Hepatocyte (in vitro differentiated cells): ENCODE measurements around the gene PTPRK. TPM values are rescaled to one million over a fixed set of nuclear protein-coding genes. Genes with fewer than 3 reads are reported as not detected.

Source experiments
- DNase-seq: peaks from one replicate; pipeline ENCODE4 v3.0.0-alpha.2; 2016; ENCODE audit warnings: low spot score
- H2AFZ ChIP-seq: fragments of 200-600 bp; sonication (generic); 2 replicates; pipeline ENCODE4 v1.6.0; 2016; ENCODE audit warnings: antibody characterized with exemption, mild to moderate bottlenecking
- H3K27ac ChIP-seq: fragments of 200-600 bp; sonication (generic); 2 replicates; pipeline ENCODE4 v1.5.1; 2016; ENCODE audit warnings: mild to moderate bottlenecking
- H3K27me3 ChIP-seq: fragments of 200-600 bp; sonication (generic); 2 replicates; pipeline ENCODE4 v1.6.1; 2016
- H3K36me3 ChIP-seq: fragments of 200-600 bp; sonication (generic); replicated peaks from 2 replicates; pipeline ENCODE4 v1.5.1; 2016; ENCODE audit warnings: low read depth; ENCODE audit not compliant: insufficient read depth
- H3K4me1 ChIP-seq: fragments of 200-600 bp; sonication (generic); 2 replicates; pipeline ENCODE4 v1.5.1; 2016; ENCODE audit warnings: mild to moderate bottlenecking, moderate library complexity; ENCODE audit not compliant: insufficient read depth
- H3K4me2 ChIP-seq: fragments of 200-600 bp; sonication (generic); 2 replicates; pipeline ENCODE4 v1.6.0; 2016
- H3K4me3 ChIP-seq: fragments of 200-600 bp; sonication (generic); 2 replicates; pipeline ENCODE4 v1.5.1; 2016; ENCODE audit warnings: mild to moderate bottlenecking
- H3K79me2 ChIP-seq: fragments of 200-600 bp; sonication (generic); 2 replicates; pipeline ENCODE4 v1.6.0; 2017; ENCODE audit warnings: mild to moderate bottlenecking
- H3K9me2 ChIP-seq: fragments of 200-600 bp; sonication (generic); replicated peaks from 2 replicates; pipeline ENCODE4 v1.6.0; 2017; ENCODE audit warnings: mild to moderate bottlenecking; ENCODE audit not compliant: insufficient read depth
- H3K9me3 ChIP-seq: fragments of 200-600 bp; sonication (generic); 2 replicates; pipeline ENCODE4 v1.5.1; 2016; ENCODE audit warnings: low read depth, mild to moderate bottlenecking
- H4K20me1 ChIP-seq: fragments of 200-600 bp; sonication (generic); 2 replicates; pipeline ENCODE4 v1.6.0; 2016; ENCODE audit warnings: mild to moderate bottlenecking; ENCODE audit not compliant: insufficient read depth, poor library complexity, severe bottlenecking
- CTCF ChIP-seq: fragments of 200-600 bp; sonication (generic); IDR thresholded peaks from 2 replicates; pipeline ENCODE4 v1.5.1; 2016; ENCODE audit warnings: antibody characterized with exemption, mild to moderate bottlenecking; ENCODE audit not compliant: poor library complexity
- EZH2 ChIP-seq: fragments of 200-600 bp; sonication (generic); IDR thresholded peaks from 2 replicates; pipeline ENCODE4 v1.6.1; 2016; ENCODE audit warnings: antibody characterized with exemption, mild to moderate bottlenecking, borderline replicate concordance
- EZH2phosphoT487 ChIP-seq: fragments of 200-600 bp; sonication (generic); IDR thresholded peaks from one replicate; pipeline ENCODE4 v1.6.1; 2018; ENCODE audit warnings: antibody characterized with exemption, mild to moderate bottlenecking, low read depth, moderate library complexity; ENCODE audit not compliant: unreplicated experiment, severe bottlenecking
- WGBS: methylation state at CpG from one replicate; pipeline ENCODE4 v1.1.6; 2016; ENCODE audit warnings: low lambda C conversion rate; ENCODE audit errors: missing lambda C conversion rate; 5-methylcytosine and 5-hydroxymethylcytosine counted together
- polyA plus RNA-seq: library from polyadenylated mRNA; unstranded; fragments of >200 nt; fragmentation: Nextera tagmentation; extraction: Ambion mirVana; gene quantifications from 2 replicates; pipeline ENCODE4 v1.2.1, GENCODE V29; 2016
- total RNA-seq: library from RNA; depleted of rRNA; stranded (reverse); fragments of >200 nt; gene quantifications from 2 replicates; pipeline ENCODE4 v1.2.3, GENCODE V29; 2014

The PTPRK gene
- total and polyA plus RNA-seq, 2 experiments from 2014 or later, result 42.0 to 80.2 TPM

GRCh38 chr6:128417698-128418097 lies 102.7 kb downstream of the PTPRK start:
- TF ChIP-seq EZH2phosphoT487 (no peak), EZH2 (no peak), CTCF (no peak)
- Histone ChIP-seq H3K4me2 (no peak overlapping the region), H3K9me2 (no peaks in the 10 kb centered on the region), H3K79me2 (peaks cover 71% of the 10 kb centered on the region), H2AFZ (no peak overlapping the region), H4K20me1 (no peaks in the 10 kb centered on the region), H3K9me3 (no peaks in the 10 kb centered on the region), H3K27ac (no peak overlapping the region), H3K4me1 (no peaks in the 10 kb centered on the region), H3K36me3 (no peaks in the 10 kb centered on the region), H3K27me3 (no peaks in the 10 kb centered on the region), H3K4me3 (no peak overlapping the region)
- WGBS, result 98% methylated on average over 5 of the region's 5 CpGs
- DNase-seq, result no peak

- Histone ChIP-seq H3K27ac (no peak overlapping the region), H4K20me1 (peaks cover 3% of the 10 kb centered on the region), H2AFZ (no peak overlapping the region), H3K79me2 (peaks cover 80% of the 10 kb centered on the region), H3K9me2 (no peaks in the 10 kb centered on the region), H3K9me3 (no peaks in the 10 kb centered on the region), H3K4me3 (no peak overlapping the region), H3K36me3 (no peaks in the 10 kb centered on the region), H3K27me3 (no peaks in the 10 kb centered on the region), H3K4me2 (no peak overlapping the region), H3K4me1 (no peaks in the 10 kb centered on the region)
- no peak for TF ChIP-seq EZH2
- no peak for TF ChIP-seq CTCF
- TF ChIP-seq EZH2phosphoT487, result no peak
- DNase-seq, result no peak
- 70% methylated on average over 1 of the region's 1 CpG for WGBS
These were observed 105.0 kb downstream of the PTPRK start for GRCh38 chr6:128415387-128415786.

- no peak for DNase-seq
- no peaks in the 10 kb centered on the region for H3K36me3 ChIP-seq
- no peaks in the 10 kb centered on the region for H3K4me1 ChIP-seq
- WGBS, result 87% methylated on average over 6 of the region's 6 CpGs
- no peaks in the 10 kb centered on the region for H3K9me3 ChIP-seq
- peaks cover 80% of the 10 kb centered on the region for H3K79me2 ChIP-seq
- TF ChIP-seq EZH2phosphoT487, result no peak
- TF ChIP-seq CTCF, result no peak
- TF ChIP-seq EZH2, result no peak
- no peak overlapping the region for H3K27ac ChIP-seq
- no peak overlapping the region for H2AFZ ChIP-seq
- H3K27me3 ChIP-seq, result no peaks in the 10 kb centered on the region
- no peak overlapping the region for H3K4me3 ChIP-seq
- peaks cover 3% of the 10 kb centered on the region for H4K20me1 ChIP-seq
- H3K4me2 ChIP-seq, result no peak overlapping the region
- no peaks in the 10 kb centered on the region for H3K9me2 ChIP-seq
These were observed 105.5 kb downstream of the PTPRK start for GRCh38 chr6:128414943-128415342.

GRCh38 chr6:128413291-128413690 lies 107.1 kb downstream of the PTPRK start:
- H3K36me3 ChIP-seq, result no peaks in the 10 kb centered on the region
- no peak overlapping the region for H3K4me3 ChIP-seq
- peaks cover 8% of the 10 kb centered on the region for H4K20me1 ChIP-seq
- TF ChIP-seq EZH2 (no peak), EZH2phosphoT487 (no peak), CTCF (no peak)
- no peaks in the 10 kb centered on the region for H3K9me2 ChIP-seq
- H3K27me3 ChIP-seq, result no peaks in the 10 kb centered on the region
- peaks cover 83% of the 10 kb centered on the region for H3K79me2 ChIP-seq
- DNase-seq, result no peak
- H3K9me3 ChIP-seq, result no peaks in the 10 kb centered on the region
- no peaks in the 10 kb centered on the region for H3K4me1 ChIP-seq
- no peak overlapping the region for H2AFZ ChIP-seq
- H3K27ac ChIP-seq, result no peak overlapping the region
- no peak overlapping the region for H3K4me2 ChIP-seq
- WGBS, result 99% methylated on average over 6 of the region's 6 CpGs
